ENCODE measurements around the gene SOAT1.

GRCh38 chr1:179288977-179289376 lies 4.6 kb upstream of the SOAT1 start:
- TF ChIP-seq, protein P1, sequence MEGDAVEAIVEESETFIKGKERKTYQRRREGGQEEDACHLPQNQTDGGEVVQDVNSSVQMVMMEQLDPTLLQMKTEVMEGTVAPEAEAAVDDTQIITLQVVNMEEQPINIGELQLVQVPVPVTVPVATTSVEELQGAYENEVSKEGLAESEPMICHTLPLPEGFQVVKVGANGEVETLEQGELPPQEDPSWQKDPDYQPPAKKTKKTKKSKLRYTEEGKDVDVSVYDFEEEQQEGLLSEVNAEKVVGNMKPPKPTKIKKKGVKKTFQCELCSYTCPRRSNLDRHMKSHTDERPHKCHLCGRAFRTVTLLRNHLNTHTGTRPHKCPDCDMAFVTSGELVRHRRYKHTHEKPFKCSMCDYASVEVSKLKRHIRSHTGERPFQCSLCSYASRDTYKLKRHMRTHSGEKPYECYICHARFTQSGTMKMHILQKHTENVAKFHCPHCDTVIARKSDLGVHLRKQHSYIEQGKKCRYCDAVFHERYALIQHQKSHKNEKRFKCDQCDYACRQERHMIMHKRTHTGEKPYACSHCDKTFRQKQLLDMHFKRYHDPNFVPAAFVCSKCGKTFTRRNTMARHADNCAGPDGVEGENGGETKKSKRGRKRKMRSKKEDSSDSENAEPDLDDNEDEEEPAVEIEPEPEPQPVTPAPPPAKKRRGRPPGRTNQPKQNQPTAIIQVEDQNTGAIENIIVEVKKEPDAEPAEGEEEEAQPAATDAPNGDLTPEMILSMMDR (IDR thresholded peaks at IDR 0.05) = no peak
- no peak for TF ChIP-seq POLR2A (IDR thresholded peaks at IDR 0.05)

All from thyroid gland (tissue), 4 donors.